CD4-positive, alpha-beta T cell treated with Interleukin-6 for 4 hours (primary cell): ENCODE measurements around the gene LAMB1.

Experiments used
- DNase-seq: peaks from one replicate; pipeline ENCODE4 v3.0.0-alpha.2; 2020; ENCODE audit warnings: mixed read lengths

LAMB1 gene

GRCh38 chr7:107874111-107874510 lies 128.8 kb downstream of the LAMB1 start:
- DNase-seq: no peak
